Endothelial cell (in vitro differentiated cells): ENCODE results near the gene SH3PXD2A. TPM values are rescaled to one million over a fixed set of nuclear protein-coding genes. Genes with fewer than 3 reads are reported as not detected.

Source experiments
- DNase-seq: peaks from one replicate; pipeline ENCODE4 v3.0.0; 2021; ENCODE audit warnings: low spot score
- H3K27ac Mint-ChIP-seq: one replicate; pipeline ENCODE4 v1.8.0; 2021; ENCODE audit warnings: mixed read lengths, inconsistent platforms; ENCODE audit not compliant: unreplicated experiment
- H3K27me3 Mint-ChIP-seq: one replicate; pipeline ENCODE4 v1.8.0; 2021; ENCODE audit warnings: mild to moderate bottlenecking, moderate library complexity, mixed read lengths, inconsistent platforms; ENCODE audit not compliant: unreplicated experiment
- H3K36me3 Mint-ChIP-seq: one replicate; pipeline ENCODE4 v1.8.0; 2021; ENCODE audit warnings: mild to moderate bottlenecking, low read depth, mixed read lengths, inconsistent platforms; ENCODE audit not compliant: unreplicated experiment
- H3K4me1 Mint-ChIP-seq: one replicate; pipeline ENCODE4 v1.8.0; 2021; ENCODE audit warnings: mild to moderate bottlenecking, mixed read lengths, inconsistent platforms; ENCODE audit not compliant: unreplicated experiment
- H3K4me3 Mint-ChIP-seq: one replicate; pipeline ENCODE4 v1.8.0; 2021; ENCODE audit warnings: mild to moderate bottlenecking, mixed read lengths, inconsistent platforms; ENCODE audit not compliant: unreplicated experiment
- H3K9me3 Mint-ChIP-seq: one replicate; pipeline ENCODE4 v1.8.0; 2021; ENCODE audit warnings: mixed read lengths, inconsistent platforms; ENCODE audit not compliant: unreplicated experiment
- CTCF ChIP-seq: fragments of 200-600 bp; sonication (generic); IDR thresholded peaks from one replicate; pipeline ENCODE4 v1.5.0; 2021; ENCODE audit warnings: antibody characterized with exemption; ENCODE audit not compliant: unreplicated experiment
- total RNA-seq: library from RNA; stranded (reverse); fragmentation: NEBNext Ultra II Directional; extraction: Animal tissue kit (Norgen Biotek cat#: 25700); gene quantifications from one replicate; pipeline ENCODE4 v1.2.1, GENCODE V29; 2021; ENCODE audit not compliant: unreplicated experiment

Gene SH3PXD2A
- total RNA-seq, 1 donor from 2014 or later: 59.9 TPM

GRCh38 chr10:103578782-103579382, 276.5 kb downstream of the SH3PXD2A start:
- Mint-ChIP-seq H3K4me1 (peaks cover 2% of the 10 kb centered on the region), H3K4me3 (no peak overlapping the region), H3K36me3 (no peaks in the 10 kb centered on the region), H3K9me3 (no peaks in the 10 kb centered on the region), H3K27me3 (peaks cover 16% of the 10 kb centered on the region), H3K27ac (no peak overlapping the region)
- no peak for DNase-seq
- no peak for TF ChIP-seq CTCF

GRCh38 chr10:103576862-103577261, 278.5 kb downstream of the SH3PXD2A start:
- TF ChIP-seq CTCF: no peak
- Mint-ChIP-seq H3K4me3 (no peak overlapping the region), H3K36me3 (no peaks in the 10 kb centered on the region), H3K27ac (no peak overlapping the region), H3K4me1 (no peaks in the 10 kb centered on the region), H3K27me3 (peaks cover 15% of the 10 kb centered on the region), H3K9me3 (no peaks in the 10 kb centered on the region)
- DNase-seq: no peak

DNA sequence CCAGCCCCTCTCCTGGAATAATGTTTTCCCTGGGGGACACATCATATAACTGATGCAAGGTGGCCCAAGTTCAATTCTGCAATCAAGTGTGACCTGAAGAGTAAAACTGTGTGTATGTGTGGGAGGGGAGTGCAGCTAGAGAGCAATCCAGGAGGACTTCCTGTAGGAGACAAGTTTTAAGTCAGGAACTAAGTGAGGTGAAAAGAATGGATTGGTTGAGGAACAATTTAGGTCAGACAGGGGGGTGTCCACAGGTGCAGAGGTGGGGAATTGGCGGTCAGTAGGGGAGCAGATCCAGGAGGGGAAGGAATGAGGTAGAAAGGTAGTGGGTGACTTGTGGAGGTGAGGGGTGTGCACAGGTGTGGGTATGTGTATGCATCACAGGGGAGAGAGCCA, 279.3 kb downstream of the SH3PXD2A start:
- Mint-ChIP-seq H3K4me1 (no peaks in the 10 kb centered on the region), H3K36me3 (no peaks in the 10 kb centered on the region), H3K27me3 (peaks cover 15% of the 10 kb centered on the region), H3K9me3 (no peaks in the 10 kb centered on the region), H3K4me3 (no peak overlapping the region), H3K27ac (no peak overlapping the region)
- no peak for DNase-seq
- TF ChIP-seq CTCF: no peak

DNA sequence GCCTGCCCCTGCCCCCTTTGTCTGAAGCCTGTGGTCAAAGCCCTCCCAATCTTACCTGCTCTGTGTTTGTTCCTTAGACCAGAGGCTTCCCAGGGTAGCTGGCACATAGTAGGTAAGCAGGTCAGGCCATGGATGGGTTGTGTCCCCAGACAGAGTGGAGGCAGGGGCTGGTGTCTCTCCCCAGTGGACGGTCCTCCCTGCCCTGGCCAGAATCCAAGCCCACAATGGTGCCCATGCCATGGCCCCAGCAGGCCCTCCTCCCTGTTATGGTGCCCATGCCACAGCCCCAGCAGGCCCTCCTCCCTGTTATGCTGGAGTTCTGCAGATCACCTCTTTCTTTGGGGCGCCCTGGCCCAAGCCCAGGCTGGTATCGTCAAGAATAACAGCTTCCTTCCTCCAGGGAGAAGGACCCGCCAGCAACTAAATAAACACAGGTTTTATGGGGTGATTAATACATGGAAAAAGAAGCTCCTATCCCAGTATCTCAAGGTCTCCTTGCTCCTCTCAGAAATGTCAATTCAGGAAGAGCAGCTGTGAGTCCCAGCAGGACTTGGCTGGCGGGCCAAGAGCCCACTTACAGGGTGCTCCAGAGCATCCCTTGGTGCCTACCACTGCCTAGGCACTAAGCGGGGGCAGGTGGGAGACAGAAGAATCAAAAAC, 279.8 kb downstream of the SH3PXD2A start:
- no peak for TF ChIP-seq CTCF
- Mint-ChIP-seq H3K9me3 (no peaks in the 10 kb centered on the region), H3K36me3 (no peaks in the 10 kb centered on the region), H3K27me3 (peaks cover 12% of the 10 kb centered on the region), H3K4me1 (no peaks in the 10 kb centered on the region), H3K4me3 (no peak overlapping the region), H3K27ac (no peak overlapping the region)
- DNase-seq: no peak
